Kidney epithelial cell (primary cell): ENCODE data around the gene ZC3H13. TPM values are rescaled to one million over a fixed set of nuclear protein-coding genes. Genes with fewer than 3 reads are reported as not detected.

ENCODE experiments used
- DNase-seq: peaks from one replicate; pipeline ENCODE4 v3.0.0-alpha.2; 2010; ENCODE audit warnings: low read depth
- H3K27me3 ChIP-seq: 2 replicates; pipeline ENCODE4 v1.6.0; 2011; ENCODE audit warnings: low read length; ENCODE audit not compliant: control insufficient read depth, insufficient read depth
- H3K36me3 ChIP-seq: 2 replicates; pipeline ENCODE4 v1.5.1; 2011; ENCODE audit warnings: low read length; ENCODE audit not compliant: control insufficient read depth, insufficient read depth
- H3K4me3 ChIP-seq: 2 replicates; pipeline ENCODE4 v1.5.1; 2011; ENCODE audit warnings: low read depth, mild to moderate bottlenecking, control low read depth, low read length
- total RNA-seq: library from RNA; depleted of rRNA; stranded (reverse); fragments of >200 nt; gene quantifications from 2 replicates; pipeline ENCODE4 v1.2.3, GENCODE V29; 2015
- TF ChIP-seq, protein P1 (sequence below): IDR thresholded peaks from 2 replicates; pipeline ENCODE4 v1.5.1; 2011; ENCODE audit warnings: mild to moderate bottlenecking, moderate library complexity, low read length, control low read depth, inconsistent platforms; ENCODE audit not compliant: insufficient read depth, poor library complexity, severe bottlenecking

Gene ZC3H13
- total RNA-seq, 1 donor from 2014 or later: 19.0 TPM

DNA sequence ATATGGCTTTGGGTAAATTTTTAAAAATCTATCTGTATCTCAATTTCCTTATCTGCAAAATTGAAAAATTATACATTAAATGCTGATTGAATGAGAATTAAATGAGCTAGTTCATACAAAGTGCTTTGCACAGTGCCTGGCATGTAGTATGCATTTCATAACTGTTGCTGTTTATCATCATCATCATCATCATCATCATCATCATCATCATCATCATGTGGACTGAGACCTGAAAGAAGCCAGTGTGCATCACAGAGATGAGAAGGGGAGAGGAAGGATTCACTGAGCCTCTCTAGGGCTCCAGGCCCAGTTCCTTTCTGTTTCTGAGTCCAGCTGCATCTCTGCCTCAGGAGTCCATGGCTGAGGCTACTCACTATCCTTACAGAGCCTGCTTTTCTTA lies 6.9 kb upstream of the ZC3H13 start:
- Histone ChIP-seq H3K27me3 (no peaks in the 10 kb centered on the region), H3K4me3 (no peak overlapping the region), H3K36me3 (no peaks in the 10 kb centered on the region)
- no peak for DNase-seq
- TF ChIP-seq, protein P1, sequence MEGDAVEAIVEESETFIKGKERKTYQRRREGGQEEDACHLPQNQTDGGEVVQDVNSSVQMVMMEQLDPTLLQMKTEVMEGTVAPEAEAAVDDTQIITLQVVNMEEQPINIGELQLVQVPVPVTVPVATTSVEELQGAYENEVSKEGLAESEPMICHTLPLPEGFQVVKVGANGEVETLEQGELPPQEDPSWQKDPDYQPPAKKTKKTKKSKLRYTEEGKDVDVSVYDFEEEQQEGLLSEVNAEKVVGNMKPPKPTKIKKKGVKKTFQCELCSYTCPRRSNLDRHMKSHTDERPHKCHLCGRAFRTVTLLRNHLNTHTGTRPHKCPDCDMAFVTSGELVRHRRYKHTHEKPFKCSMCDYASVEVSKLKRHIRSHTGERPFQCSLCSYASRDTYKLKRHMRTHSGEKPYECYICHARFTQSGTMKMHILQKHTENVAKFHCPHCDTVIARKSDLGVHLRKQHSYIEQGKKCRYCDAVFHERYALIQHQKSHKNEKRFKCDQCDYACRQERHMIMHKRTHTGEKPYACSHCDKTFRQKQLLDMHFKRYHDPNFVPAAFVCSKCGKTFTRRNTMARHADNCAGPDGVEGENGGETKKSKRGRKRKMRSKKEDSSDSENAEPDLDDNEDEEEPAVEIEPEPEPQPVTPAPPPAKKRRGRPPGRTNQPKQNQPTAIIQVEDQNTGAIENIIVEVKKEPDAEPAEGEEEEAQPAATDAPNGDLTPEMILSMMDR: no peak

DNA sequence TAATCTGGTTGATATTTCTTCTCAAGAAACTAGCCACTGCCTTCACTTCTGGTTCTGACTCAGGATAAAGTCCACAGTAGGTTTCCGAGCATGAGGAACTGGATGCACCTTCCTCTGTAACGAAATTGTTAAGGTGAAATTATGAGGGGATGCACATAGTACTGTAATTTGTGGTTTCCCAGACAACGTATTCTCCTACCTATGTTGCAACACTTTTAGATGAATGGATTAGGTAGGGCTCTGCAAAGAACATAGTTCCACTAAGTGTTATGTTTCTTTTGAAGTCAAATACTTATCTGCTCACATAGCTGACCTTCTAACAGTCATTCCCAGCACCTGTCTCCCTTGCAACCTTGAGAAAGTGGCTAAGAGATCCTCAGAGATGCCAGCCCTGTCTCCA lies 5.7 kb upstream of the ZC3H13 start:
- DNase-seq: no peak
- TF ChIP-seq, protein P1: no peak
- no peaks in the 10 kb centered on the region for H3K27me3 ChIP-seq
- H3K36me3 ChIP-seq: no peaks in the 10 kb centered on the region
- H3K4me3 ChIP-seq: no peak overlapping the region

DNA sequence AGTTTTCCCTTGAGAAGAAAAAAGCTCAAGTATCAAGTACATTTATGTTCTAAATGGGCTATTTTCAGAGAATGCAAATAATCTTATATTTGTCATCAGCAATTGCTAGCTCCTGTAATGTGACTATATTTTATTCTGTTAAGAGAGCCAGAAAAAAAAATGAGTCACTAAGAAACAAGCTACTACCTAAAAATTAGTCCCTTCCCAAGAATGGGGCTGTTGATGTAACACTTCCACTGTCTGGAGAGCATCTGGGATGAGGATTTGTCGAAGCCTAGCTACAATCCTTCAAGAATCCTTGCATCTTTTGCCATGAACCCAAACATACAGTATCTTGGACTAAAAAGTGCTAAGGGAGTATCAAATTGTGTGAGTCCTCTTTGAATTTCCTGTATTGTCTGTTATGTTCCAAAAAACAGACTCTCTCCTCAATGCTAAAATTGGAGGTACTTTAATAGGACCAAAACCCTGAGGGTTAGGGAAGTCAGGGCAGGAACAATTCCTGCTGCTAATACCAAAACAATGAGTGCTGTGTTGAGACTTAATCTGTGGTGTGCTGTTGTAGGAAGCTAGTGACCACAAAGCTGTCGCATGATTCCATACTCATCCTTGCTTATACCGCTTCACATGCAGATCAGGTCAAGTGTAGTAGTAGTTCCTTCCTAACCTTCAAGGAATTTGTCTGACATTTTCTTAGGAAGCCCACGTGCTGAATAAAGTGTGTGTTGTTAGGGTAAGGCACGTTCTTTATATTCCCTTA lies 4.9 kb upstream of the ZC3H13 start:
- TF ChIP-seq, protein P1: no peak
- no peaks in the 10 kb centered on the region for H3K27me3 ChIP-seq
- no peak overlapping the region for H3K4me3 ChIP-seq
- no peak for DNase-seq
- H3K36me3 ChIP-seq: no peaks in the 10 kb centered on the region

DNA sequence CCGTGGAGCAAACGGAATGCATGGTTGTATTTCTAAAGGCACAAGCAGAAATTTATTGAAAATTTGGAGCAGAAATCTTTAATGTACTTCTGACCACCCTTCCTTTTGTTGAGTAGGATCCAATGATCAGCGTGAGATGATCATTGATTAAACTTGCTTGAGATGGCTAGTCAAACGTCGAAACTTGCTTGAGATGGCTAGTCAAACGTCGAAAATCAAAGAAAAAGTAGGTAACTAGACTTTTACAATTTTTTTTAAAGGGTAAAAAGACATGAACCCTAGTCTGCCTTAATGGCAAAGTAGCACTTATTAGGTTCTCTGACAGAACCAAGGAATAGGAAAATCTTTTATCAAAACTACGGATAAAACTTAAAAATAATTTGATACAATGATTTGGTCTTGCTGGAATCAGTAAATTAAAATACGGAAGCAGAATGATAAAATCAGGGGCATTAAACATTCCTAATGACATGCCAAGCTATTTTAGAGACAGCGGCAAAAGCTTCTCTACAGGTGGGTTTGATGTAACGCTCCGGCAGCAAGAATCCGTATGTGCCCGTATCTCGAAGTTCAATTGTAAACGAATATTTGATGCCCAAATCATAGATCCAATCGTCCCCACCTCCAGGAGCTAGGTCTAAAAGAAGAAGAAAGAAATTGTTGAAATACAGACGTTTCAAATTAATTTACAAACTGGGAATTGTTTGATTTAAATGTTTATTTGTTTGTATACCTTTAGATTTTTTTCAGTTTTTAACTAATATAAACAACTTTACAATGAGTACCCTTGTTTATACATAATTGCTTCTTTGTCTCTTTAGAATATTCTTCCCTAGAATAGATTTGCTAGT lies 841 bp upstream of the ZC3H13 start:
- peak overlapping the region; percentile 69 for H3K4me3 ChIP-seq
- no peaks in the 10 kb centered on the region for H3K36me3 ChIP-seq
- TF ChIP-seq, protein P1: no peak
- no peak for DNase-seq
- no peaks in the 10 kb centered on the region for H3K27me3 ChIP-seq

DNA sequence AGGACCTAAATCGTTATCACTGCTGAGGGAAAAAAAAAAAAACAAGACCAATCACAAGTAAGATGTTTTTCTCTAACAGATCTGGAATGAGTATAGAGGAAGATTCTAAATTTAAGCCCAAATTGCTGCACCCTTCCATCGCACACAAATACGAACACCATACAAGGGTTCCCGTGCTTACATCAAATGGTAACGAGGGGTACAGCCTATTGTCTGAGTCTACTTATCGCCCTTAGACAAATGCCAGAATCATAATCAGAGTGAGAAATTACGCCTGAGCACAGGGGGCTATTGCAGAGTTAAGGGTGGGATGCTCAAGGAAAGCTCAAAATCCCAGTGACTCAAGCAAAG lies 603 bp downstream of the ZC3H13 start:
- no peaks in the 10 kb centered on the region for H3K36me3 ChIP-seq
- no peaks in the 10 kb centered on the region for H3K27me3 ChIP-seq
- TF ChIP-seq, protein P1: no peak
- H3K4me3 ChIP-seq: peak overlapping the region; percentile 69
- no peak for DNase-seq
